Stimulated activated CD4-positive, alpha-beta T cell treated with anti-CD3 and anti-CD28 coated beads, TNF-alpha, amount 100 ng/mL, for 1 hour (primary cell): ENCODE data around the gene KRT83.

Experiments
- DNase-seq, 3 donors: peaks; one replicate each; pipeline ENCODE4 v3.0.0-alpha.2; 2020; ENCODE audit warnings: low read depth in 3 of 3, low spot score in 1 of 3

Gene KRT83

DNA sequence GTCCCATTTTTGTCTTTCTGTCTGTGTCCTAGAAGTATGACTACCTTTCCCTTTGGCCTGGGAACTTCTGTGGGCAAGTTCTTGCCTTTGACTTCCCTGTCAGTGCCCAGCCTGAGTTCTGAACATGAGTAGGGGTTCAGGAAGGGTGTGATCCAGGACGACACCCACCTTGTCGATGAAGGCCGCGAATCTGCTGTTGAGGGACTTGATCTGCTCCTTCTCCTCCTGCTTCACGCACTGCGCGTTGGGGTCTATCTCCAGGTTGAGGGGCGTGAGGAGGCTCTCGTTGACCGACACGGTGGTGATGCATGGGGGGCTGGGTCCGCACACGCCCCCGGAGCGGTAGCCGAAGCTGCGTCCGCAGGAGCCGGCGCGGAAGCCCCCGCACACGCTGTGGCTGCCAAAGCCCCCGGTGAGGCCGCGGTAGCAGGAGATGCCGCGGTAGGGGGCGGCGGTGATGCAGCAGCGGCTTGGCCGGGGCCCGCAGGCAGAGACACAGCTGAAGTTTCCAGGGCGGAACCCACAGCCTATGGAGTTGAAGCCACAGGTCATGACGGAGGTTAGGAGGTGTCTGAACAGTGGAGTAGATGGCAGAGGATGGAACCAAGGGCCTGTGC, at the start of gene KRT83:
KRT83 (minus strand) TSS at position 615 of the 617 bp plus-strand sequence; CDS start at position 552, 63 bp downstream.
- DNase-seq = no peak

DNA sequence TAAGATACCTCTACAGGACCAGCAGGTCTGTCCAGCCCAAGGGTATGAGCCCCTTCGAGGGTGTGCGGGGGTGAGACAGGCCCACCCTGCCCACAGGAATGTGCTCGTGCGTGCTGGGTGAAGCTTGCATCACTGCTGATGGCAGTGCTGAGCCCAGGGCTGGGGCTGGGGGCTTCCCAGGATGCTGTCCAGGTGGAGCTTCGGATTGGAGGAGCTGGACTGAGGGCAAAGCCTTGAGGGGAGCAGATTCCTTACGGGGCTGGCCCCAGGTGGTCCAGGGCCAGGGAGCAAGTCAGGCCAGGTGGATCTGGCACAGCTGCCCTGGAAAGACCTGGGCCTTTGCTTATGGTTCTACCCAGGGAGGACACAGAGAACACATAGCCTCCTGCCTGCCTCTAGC, 48.6 kb upstream of the KRT83 start:
- DNase-seq = no peak

DNA sequence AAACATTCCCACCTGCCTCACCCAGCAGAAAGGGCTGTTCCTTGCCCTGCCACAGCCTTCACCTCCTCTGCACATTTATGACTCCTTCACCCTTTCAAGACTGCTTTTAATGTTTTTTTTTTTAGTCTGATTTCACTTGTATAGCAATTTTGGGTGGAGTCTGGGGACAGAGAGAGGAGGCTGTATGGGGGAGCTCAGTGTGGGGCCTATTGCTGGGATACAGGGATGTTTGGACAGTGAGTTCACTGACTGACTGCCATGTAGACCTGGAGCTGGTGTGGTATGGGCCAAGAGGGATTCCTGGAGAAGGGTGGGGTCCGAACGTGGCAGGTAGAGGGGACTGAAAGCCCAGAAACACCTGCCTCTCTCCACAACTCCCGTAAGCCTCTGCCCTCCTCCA, 48.0 kb upstream of the KRT83 start:
- no peak for DNase-seq

DNA sequence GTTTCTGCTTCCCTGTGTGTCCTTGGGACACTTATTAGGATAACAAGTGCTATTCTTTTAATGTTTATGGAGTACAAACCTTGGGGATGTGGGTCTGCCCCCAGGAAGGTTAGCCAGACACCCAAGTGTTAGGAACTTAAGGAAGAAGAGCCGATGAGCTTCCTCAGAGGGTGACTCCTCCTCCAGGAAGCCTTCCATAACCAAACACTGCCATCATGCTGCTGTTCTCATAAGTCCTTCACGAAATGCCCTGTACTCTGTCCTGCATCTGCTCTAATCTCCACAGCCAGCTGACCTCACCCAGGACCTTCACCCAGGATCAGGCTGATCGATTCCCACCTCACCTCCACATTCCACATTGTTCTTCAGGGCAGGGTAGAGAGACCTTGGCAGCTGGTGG, 47.3 kb upstream of the KRT83 start:
- no peak for DNase-seq

DNA sequence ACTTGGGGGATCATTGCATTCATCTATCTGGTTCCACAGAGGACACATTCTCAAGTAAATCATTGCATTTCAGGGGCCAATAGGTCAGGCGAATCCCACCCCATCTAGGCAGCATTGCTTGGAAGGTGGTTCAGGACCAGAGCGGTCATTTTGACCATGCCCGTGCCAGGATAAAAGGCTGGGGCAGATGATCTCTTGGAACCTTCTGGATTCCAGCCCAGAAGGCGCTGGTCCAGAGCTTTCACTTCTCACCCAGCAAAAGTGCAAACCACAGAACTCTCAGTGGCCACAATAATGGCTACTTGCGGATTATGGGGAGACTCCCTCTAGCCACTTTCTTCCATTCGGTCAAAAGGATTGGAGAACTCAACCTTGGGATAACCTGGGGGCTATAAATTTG, 46.7 kb upstream of the KRT83 start:
- no peak for DNase-seq

DNA sequence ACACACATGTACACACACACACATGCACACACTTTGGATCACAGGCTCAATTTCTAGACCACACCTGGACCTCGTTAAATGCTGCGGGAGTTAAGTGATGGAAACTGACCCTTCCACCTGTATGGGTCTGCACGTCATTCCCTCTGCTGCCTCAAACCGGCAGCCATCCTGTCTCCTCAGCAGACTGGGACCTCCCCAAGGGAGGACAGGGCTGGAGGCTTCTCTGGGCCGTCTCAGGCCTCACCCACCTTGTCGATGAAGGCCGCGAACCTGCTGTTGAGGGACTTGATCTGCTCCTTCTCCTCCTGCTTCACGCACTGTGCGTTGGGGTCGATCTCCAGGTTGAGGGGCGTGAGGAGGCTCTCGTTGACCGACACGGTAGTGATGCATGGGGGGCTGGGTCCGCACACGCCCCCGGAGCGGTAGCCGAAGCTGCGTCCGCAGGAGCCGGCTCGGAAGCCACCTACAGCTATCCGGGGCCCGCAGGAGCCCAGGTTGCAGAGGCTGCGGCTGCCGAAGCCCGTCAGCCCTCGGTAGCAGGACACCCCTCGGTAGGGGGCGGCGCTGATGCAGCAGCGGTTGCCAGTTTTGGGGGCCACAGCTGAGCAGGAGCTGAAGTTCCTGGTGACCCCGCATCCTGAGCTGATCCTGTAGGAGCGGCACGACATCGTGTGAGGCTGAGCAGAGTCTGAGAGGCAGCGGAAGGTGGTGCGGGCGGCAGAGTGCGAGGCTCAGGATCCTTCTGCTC, 45.7 kb upstream of the KRT83 start, which contains the start of gene KRT85:
KRT85 (minus strand) TSS at position 744 of the 748 bp plus-strand sequence; CDS start at position 668, 76 bp downstream.
- no peak for DNase-seq

DNA sequence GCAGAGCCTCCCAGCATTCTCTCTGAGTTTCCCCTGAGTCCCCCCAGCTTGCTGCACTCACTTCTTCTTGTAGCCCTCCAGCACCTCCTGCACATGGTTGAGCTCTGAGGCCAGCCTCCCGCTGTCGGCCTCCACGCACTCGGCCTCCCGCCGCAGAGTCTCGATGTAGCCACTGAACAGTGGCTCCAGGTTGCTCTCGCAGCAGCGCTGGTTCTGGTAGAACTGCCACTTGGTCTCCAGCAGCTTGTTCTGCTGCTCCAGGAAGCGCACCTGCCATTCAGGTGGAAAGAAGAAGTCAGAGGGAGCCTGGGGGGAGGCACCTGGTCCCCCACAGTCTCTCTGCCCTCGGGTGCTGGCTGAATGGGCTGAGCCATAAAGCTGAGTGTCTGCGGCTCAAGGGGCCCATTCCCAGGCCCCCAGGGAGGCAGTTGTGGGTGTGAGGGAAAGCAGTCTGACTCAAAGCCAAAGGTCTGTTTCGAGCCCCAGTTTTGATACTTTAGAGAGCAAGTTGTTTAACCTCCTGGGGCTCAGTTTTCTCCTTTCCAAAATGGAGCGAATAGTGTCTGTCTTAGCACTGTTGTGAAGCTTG, 43.8 kb upstream of the KRT83 start:
- no peak for DNase-seq

DNA sequence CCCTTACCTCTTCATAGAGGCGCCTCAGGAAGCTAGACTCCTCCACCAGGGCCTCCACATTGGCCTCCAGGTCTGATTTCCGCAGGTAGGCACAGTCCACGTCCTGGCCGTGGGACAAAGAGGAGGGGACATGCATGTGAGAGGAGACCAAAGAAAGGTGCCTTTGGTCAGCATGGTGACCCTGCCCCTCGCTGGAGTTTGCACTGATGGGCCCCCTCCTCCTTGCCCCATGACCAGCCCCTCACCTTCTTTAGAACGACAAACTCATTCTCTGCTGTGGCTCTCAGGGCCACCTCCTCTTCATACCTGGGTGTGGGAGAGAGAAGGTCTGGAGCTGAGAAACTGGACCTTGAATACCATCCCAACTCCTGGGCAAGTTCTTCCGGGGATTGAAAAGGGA, 42.9 kb upstream of the KRT83 start:
- DNase-seq = no peak

DNA sequence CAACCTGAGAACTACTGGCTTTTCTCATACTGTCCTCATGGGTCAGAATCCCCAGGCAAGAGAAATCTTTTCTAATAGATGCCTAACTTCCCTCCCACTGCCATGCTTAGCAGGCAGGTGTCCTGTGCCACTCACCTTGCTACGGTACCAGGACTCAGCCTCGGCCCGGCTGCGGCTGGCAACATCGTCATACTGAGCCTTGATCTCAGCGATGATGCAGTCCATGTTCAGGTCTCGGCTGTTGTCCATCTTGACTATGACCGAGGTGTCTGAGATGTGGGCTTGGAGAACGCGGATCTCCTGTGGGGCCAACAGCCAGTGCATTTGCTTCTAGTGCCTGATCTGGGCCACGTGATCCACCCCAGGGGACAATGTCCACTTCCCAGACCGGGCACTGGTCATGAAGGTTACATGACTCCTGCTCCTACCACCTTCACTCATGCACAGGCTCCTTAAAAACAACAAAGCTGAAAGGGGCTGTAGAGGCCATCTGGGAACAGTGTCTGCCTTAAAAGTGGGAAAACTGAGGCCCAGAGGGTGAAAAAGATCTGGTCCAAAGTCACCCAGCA, 42.0 kb upstream of the KRT83 start:
- DNase-seq = no peak

DNA sequence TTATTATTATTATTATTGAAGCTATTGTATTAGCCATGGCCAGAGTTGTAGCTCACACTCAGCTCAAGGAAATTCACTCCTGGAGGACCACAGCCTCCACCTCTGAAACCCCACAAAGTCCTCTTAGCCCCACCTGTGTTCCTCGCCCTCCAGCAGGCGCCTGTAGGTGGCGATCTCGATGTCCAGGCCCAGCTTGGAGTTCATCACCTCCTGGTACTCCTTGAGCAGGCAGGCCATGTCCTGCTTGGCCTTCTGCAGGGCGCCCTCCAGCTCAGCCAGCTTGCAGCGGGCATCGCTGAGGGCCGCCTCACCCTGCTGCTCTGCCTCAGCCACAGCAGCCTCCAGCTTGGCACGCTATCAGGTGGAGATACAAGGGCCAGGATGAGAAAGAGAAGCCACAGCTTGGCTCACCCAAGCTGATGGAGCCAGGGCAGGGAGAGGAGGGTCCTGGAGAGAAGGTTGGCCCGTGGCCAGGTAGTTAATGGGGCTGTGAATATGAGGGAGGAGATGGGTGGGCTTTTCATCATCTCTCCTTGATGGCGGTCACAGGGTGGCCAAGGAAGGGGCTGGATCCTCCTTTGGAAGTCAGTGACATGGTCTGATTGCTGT, 41.0 kb upstream of the KRT83 start:
- DNase-seq = no peak

DNA sequence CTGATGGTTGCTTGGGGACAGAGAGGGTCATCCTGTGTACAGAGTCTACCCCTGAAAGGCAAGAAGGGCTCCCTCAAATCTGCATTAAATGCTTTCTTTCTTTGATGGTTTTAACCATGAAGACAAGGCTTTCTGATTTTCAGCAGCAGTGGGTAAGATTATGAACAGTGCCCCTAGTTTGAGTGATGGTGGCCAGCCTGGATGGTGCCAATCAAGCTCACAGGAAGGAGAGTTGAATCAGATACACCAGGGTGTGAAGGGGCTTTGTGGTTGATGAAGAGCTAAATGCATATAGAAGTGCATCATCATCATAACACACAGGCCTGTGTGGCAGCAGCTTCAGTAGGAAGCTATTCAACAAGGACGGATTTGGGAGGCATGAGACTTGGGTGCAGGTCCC, 40.4 kb upstream of the KRT83 start:
- DNase-seq = no peak

DNA sequence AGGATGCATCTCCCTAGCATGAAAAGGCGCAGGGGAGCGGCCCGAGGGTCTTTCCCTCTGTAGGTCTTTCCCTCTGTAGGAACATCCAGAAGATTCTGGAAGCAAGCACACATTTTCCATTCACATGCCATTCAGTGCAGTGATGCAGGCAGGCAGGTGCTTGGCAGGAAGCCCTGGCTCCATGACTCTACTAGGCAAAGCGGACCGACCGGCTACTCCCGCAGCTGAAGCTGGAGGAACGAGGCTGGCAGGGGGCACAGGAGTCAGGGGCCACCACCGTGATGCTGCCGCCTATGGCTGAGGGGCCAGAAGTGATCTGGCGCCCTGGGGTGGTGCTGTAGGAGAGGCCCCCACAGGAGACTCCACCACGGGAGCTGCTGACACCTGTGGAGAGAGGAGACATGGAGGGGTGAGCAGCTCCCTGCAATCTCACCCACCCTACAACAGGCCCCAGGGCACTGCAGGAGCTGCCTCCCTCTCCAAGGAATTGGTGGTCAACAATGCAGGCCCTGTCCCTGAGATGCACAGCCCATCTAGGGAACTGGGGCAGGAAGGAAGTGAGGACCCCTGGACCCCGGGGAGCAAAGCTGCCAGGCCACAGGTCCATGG, 39.6 kb upstream of the KRT83 start:
- DNase-seq = no peak

DNA sequence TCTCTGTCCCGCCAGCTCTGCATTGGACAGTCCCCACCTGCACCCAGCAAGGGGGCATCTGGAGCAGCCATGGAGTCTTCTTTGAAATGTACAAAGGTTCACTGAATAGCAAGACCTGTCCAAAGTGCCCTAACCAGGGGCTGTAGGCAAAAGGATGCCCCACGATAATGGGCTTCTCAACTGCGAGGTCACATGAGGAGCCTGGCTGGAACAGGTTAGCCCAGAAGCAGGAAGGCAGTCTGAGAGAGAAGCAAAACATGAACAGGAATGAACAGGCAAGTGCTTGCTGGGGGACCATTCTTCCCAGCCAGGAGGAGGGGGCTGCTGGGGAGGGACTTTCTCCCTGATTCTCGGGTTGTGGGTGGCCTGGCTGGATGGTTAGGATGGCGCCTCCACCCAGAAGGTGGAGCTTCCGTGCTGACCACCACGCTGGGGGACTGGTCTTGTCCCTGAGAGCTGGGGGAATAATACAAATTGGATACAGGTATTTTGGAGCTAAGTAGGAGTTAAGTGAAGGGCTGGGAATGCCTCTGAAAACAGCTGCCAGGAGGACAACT, 39.0 kb upstream of the KRT83 start:
- DNase-seq = no peak

DNA sequence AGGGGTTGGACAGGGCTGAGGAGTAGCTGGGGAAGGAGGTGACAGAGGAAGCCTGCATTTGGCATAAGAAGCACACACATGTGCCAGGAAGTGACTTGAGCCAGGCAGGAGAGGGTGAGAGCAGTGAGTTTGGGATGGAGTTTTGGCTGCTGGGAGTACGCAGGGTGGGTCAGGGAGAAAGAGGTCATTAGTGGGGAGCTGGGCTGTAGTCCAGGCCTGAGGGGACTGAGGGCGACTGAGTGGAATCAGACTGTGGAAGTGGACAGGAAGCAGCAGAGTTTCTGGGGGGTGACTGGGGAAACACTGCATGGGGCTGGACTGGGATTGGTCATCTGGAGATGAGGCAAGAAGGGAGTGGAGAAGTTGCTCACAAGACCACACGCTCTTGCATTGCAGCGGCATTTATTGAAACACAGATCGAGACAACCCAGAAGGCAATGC, 38.4 kb upstream of the KRT83 start:
- no peak for DNase-seq

DNA sequence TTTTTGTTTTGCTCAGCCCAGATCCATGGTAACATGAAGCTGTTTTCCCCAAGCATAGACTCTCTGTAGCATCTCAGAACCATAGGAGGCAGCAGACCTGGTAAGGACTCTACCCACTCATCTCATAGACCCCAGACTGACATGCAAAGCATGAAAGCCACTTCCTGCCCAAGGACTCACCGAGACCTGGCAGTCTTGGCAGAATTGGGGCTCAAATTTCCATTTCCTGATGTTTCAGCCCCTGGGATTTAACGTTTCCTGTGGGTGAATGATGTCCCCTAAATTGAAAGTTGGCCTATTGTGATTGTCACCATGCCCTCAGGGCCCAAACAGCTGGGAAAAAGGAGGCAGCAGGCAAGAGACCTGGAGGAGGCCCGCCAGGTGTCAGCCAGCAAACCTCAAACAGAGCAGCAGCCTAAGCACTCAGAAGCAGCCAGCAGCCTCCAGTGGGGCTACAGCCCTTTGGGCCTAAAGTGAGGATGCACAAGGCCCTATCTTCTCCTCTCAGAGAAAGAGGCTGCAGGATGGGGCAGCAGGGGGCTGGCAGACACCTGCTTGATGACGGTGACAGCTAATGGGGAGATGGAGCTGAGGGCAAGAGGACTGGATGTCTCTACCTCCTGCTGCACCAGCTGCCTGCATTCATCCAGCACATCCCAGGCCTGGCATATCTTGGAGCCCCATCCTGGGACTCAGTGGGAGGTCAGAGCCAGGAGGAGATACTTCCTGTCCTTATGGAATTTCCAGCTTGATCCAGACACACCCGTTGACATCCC, 37.6 kb upstream of the KRT83 start:
- DNase-seq = no peak

DNA sequence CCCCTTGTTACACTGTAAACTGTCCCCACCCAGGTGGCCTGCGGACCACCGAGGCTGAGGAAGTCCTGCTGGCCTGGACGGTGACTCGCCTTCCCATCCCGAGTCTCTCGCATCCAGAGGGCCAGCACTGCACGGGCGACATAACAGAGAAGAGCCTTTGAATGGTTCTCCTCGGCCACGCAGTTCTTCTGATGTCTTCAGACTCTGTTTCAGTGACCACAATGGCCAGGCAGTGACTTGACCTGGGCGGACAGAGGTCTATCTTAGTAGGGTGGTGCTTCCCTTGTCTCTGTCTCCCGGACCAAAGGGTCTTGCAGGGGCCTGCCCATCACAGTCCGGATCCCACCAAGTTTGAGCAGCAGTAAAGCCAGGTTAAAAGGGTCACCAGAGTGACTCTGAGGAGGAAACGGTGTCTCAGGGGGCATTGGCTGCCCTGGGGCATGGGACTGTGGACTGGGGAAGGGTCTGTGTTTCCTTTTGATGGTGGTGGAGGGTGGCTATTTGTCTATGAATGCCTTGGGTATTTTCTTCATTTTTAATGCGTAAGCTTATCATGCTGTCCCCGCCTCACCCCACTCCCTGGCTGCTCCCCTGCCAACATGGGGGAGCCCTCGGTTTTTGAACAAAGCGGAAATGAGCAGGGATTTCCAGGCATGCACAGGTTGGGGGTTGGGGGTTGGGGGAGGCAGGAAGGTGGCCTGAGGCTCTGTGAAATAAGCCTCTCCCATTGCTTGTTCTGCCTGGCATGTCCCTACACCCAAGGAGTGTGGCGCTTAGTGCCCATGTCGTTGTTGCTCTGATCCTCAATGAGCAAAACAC, 35.8 kb upstream of the KRT83 start:
- DNase-seq = no peak

DNA sequence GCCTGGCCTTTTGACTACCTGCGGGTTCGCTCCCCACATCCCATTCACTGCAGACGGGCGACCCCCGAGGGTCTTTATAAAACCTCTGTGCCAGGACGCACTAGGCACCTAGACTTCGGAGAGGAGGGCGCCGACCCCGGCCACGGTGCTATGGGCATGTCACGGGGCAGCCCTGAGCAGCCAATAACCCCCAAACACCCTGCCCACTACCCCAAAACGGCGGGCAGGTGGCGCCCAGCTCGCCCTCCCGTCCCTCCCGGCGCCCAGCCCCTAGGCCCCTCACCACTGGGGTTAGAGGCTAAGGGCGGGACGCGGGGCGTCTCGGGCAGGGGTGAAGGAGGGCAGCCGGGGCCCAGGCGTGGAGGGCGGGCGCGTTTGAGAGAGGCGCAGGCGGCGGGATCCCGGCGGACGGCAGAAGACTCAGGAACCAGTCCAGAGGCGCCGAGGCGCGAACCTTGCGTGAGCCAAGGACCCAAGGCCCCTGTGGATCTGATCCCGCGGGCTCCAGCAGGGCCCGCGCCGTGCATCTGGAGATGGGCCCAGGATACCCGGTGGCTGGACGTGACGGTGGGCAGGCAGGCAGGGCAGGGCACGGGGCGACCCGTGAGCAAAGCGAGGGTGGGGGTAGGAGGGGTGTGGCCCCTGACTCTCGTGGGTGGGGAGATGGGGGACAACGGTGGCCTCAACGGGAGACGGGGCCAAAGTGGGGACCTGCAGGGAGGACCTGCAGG, 35.0 kb upstream of the KRT83 start:
- DNase-seq = no peak

DNA sequence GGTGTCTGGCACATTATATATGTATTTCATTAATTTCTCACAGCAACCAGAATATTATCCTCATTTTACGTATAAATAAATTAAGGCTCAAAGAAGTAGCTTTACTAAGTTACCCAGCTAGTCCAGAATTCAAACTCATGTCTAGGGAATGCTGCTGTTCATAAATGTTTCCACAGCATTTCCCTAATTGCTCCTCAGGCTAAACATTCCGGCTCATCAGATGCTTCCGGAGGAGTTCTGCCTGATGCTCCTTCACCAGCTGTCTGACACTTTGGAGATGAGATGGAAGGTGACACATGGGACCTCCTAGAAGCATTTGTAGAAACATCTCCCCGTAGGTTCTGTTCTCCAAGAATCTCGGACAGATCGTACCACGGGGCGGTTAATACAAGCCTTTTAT, 34.0 kb upstream of the KRT83 start:
- no peak for DNase-seq

DNA sequence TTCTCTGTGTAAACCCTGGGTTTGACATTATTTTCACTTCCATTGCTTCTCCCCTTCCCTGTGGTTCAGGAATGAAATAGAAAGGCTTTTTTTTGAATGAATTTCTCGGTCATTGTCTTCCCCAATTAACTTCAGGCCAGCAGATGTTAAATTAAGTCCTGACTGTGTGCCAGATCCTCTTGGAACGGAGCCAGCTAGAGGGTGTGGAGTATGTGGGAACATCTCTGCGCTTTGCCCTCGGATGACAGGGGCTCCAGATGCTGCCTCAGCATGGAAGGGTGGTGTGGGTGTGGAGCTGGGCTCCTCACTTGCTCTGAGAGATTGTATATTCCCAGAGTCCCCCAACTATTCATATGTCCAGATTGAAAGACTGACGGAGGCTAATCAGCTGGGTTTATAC, 33.0 kb upstream of the KRT83 start:
- no peak for DNase-seq
